ENCODE results near the gene COLEC11.

The COLEC11 gene

GRCh38 chr2:3584608-3585260, 10.2 kb upstream of the COLEC11 start:
- no peak overlapping the region for H3K4me3 ChIP-seq (ENCODE audit: insufficient read depth, low read depth, low read length)
- no peaks in the 10 kb centered on the region for H3K27me3 ChIP-seq (ENCODE audit: control insufficient read depth, insufficient read depth, low read length, poor library complexity, severe bottlenecking)
- 65 to 66% methylated on average over 3 of the region's 4 CpGs for WGBS, 2 experiments
- H3K9me3 ChIP-seq (ENCODE audit: control insufficient read depth, low read length) = no peaks in the 10 kb centered on the region
- H3K27ac ChIP-seq (ENCODE audit: insufficient read depth, low read depth, low read length, poor library complexity, severe bottlenecking) = no peak overlapping the region
- no peaks in the 10 kb centered on the region for H3K4me1 ChIP-seq (ENCODE audit: control insufficient read depth, insufficient read depth, low read length)
- peaks cover 23% of the 10 kb centered on the region for H3K36me3 ChIP-seq (ENCODE audit: control insufficient read depth, insufficient read depth, low read length)

- Histone ChIP-seq H3K4me3 (ENCODE audit: insufficient read depth, low read depth, low read length) (no peak overlapping the region), H3K4me1 (ENCODE audit: control insufficient read depth, insufficient read depth, low read length) (no peaks in the 10 kb centered on the region), H3K9me3 (ENCODE audit: control insufficient read depth, low read length) (no peaks in the 10 kb centered on the region), H3K27ac (ENCODE audit: insufficient read depth, low read depth, low read length, poor library complexity, severe bottlenecking) (no peak overlapping the region), H3K27me3 (ENCODE audit: control insufficient read depth, insufficient read depth, low read length, poor library complexity, severe bottlenecking) (no peaks in the 10 kb centered on the region), H3K36me3 (ENCODE audit: control insufficient read depth, insufficient read depth, low read length) (peaks cover 16% of the 10 kb centered on the region)
- WGBS, 2 experiments = 91 to 92% methylated on average over 29 of the region's 29 CpGs
These were observed 9.4 kb upstream of the COLEC11 start for GRCh38 chr2:3585261-3586109.

GRCh38 chr2:3586220-3586619, 8.7 kb upstream of the COLEC11 start:
- H3K27ac ChIP-seq (ENCODE audit: insufficient read depth, low read depth, low read length, poor library complexity, severe bottlenecking) = no peak overlapping the region
- no peak overlapping the region for H3K4me3 ChIP-seq (ENCODE audit: insufficient read depth, low read depth, low read length)
- WGBS, 2 experiments = 95 to 97% methylated on average over 16 of the region's 16 CpGs

GRCh38 chr2:3587021-3587420, 7.9 kb upstream of the COLEC11 start:
- 89 to 93% methylated on average over 5 of the region's 5 CpGs for WGBS, 2 experiments
- H3K9me3 ChIP-seq (ENCODE audit: control insufficient read depth, low read length) = no peaks in the 10 kb centered on the region
- no peak overlapping the region for H3K4me3 ChIP-seq (ENCODE audit: insufficient read depth, low read depth, low read length)
- H3K27me3 ChIP-seq (ENCODE audit: control insufficient read depth, insufficient read depth, low read length, poor library complexity, severe bottlenecking) = no peaks in the 10 kb centered on the region
- H3K4me1 ChIP-seq (ENCODE audit: control insufficient read depth, insufficient read depth, low read length) = no peaks in the 10 kb centered on the region
- H3K27ac ChIP-seq (ENCODE audit: insufficient read depth, low read depth, low read length, poor library complexity, severe bottlenecking) = no peak overlapping the region
- peaks cover 2% of the 10 kb centered on the region for H3K36me3 ChIP-seq (ENCODE audit: control insufficient read depth, insufficient read depth, low read length)

More at GRCh38 chr2:3586220-3586619, 8.7 kb upstream of the COLEC11 start:
- peaks cover 10% of the 10 kb centered on the region for H3K36me3 ChIP-seq (ENCODE audit: control insufficient read depth, insufficient read depth, low read length)
- H3K27me3 ChIP-seq (ENCODE audit: control insufficient read depth, insufficient read depth, low read length, poor library complexity, severe bottlenecking) = no peaks in the 10 kb centered on the region
- H3K9me3 ChIP-seq (ENCODE audit: control insufficient read depth, low read length) = no peaks in the 10 kb centered on the region
- no peaks in the 10 kb centered on the region for H3K4me1 ChIP-seq (ENCODE audit: control insufficient read depth, insufficient read depth, low read length)

- no peak overlapping the region for H3K27ac ChIP-seq (ENCODE audit: insufficient read depth, low read depth, low read length, poor library complexity, severe bottlenecking)
- H3K4me1 ChIP-seq (ENCODE audit: control insufficient read depth, insufficient read depth, low read length) = no peaks in the 10 kb centered on the region
- no peaks in the 10 kb centered on the region for H3K36me3 ChIP-seq (ENCODE audit: control insufficient read depth, insufficient read depth, low read length)
- WGBS, 2 experiments = 96 to 99% methylated on average over 6 of the region's 6 CpGs
- no peak overlapping the region for H3K4me3 ChIP-seq (ENCODE audit: insufficient read depth, low read depth, low read length)
- no peaks in the 10 kb centered on the region for H3K9me3 ChIP-seq (ENCODE audit: control insufficient read depth, low read length)
- no peaks in the 10 kb centered on the region for H3K27me3 ChIP-seq (ENCODE audit: control insufficient read depth, insufficient read depth, low read length, poor library complexity, severe bottlenecking)
These were observed 7.5 kb upstream of the COLEC11 start for GRCh38 chr2:3587432-3587831.

GRCh38 chr2:3588084-3588483, 6.8 kb upstream of the COLEC11 start:
- Histone ChIP-seq H3K4me1 (ENCODE audit: control insufficient read depth, insufficient read depth, low read length) (no peaks in the 10 kb centered on the region), H3K9me3 (ENCODE audit: control insufficient read depth, low read length) (no peaks in the 10 kb centered on the region), H3K36me3 (ENCODE audit: control insufficient read depth, insufficient read depth, low read length) (no peaks in the 10 kb centered on the region), H3K27ac (ENCODE audit: insufficient read depth, low read depth, low read length, poor library complexity, severe bottlenecking) (no peak overlapping the region), H3K4me3 (ENCODE audit: insufficient read depth, low read depth, low read length) (no peak overlapping the region), H3K27me3 (ENCODE audit: control insufficient read depth, insufficient read depth, low read length, poor library complexity, severe bottlenecking) (no peaks in the 10 kb centered on the region)
- 92 to 93% methylated on average over 7 of the region's 7 CpGs for WGBS, 2 experiments

- 91 to 92% methylated on average over 11 of the region's 11 CpGs for WGBS, 2 experiments
- H3K27ac ChIP-seq (ENCODE audit: insufficient read depth, low read depth, low read length, poor library complexity, severe bottlenecking) = no peak overlapping the region
- H3K4me3 ChIP-seq (ENCODE audit: insufficient read depth, low read depth, low read length) = no peak overlapping the region
- H3K27me3 ChIP-seq (ENCODE audit: control insufficient read depth, insufficient read depth, low read length, poor library complexity, severe bottlenecking) = no peaks in the 10 kb centered on the region
- H3K36me3 ChIP-seq (ENCODE audit: control insufficient read depth, insufficient read depth, low read length) = no peaks in the 10 kb centered on the region
- no peaks in the 10 kb centered on the region for H3K4me1 ChIP-seq (ENCODE audit: control insufficient read depth, insufficient read depth, low read length)
- H3K9me3 ChIP-seq (ENCODE audit: control insufficient read depth, low read length) = no peaks in the 10 kb centered on the region
These were observed 5.8 kb upstream of the COLEC11 start for GRCh38 chr2:3589086-3589485.

GRCh38 chr2:3595404-3595803, 492 bp downstream of the COLEC11 start:
- H3K36me3 ChIP-seq (ENCODE audit: control insufficient read depth, insufficient read depth, low read length) = no peaks in the 10 kb centered on the region
- no peak overlapping the region for H3K27ac ChIP-seq (ENCODE audit: insufficient read depth, low read depth, low read length, poor library complexity, severe bottlenecking)
- H3K27me3 ChIP-seq (ENCODE audit: control insufficient read depth, insufficient read depth, low read length, poor library complexity, severe bottlenecking) = no peaks in the 10 kb centered on the region
- H3K9me3 ChIP-seq (ENCODE audit: control insufficient read depth, low read length) = no peaks in the 10 kb centered on the region
- no peaks in the 10 kb centered on the region for H3K4me1 ChIP-seq (ENCODE audit: control insufficient read depth, insufficient read depth, low read length)
- WGBS, 2 experiments = 95% methylated on average over 11 of the region's 11 CpGs
- no peak overlapping the region for H3K4me3 ChIP-seq (ENCODE audit: insufficient read depth, low read depth, low read length)

GRCh38 chr2:3595985-3596384, 1.1 kb downstream of the COLEC11 start:
- Histone ChIP-seq H3K4me1 (ENCODE audit: control insufficient read depth, insufficient read depth, low read length) (no peaks in the 10 kb centered on the region), H3K27ac (ENCODE audit: insufficient read depth, low read depth, low read length, poor library complexity, severe bottlenecking) (no peak overlapping the region), H3K4me3 (ENCODE audit: insufficient read depth, low read depth, low read length) (no peak overlapping the region), H3K9me3 (ENCODE audit: control insufficient read depth, low read length) (no peaks in the 10 kb centered on the region), H3K36me3 (ENCODE audit: control insufficient read depth, insufficient read depth, low read length) (no peaks in the 10 kb centered on the region), H3K27me3 (ENCODE audit: control insufficient read depth, insufficient read depth, low read length, poor library complexity, severe bottlenecking) (no peaks in the 10 kb centered on the region)
- WGBS, 2 experiments = 94% methylated on average over 6 of the region's 6 CpGs

GRCh38 chr2:3596901-3597417, 2.0 kb downstream of the COLEC11 start:
- no peaks in the 10 kb centered on the region for H3K4me1 ChIP-seq (ENCODE audit: control insufficient read depth, insufficient read depth, low read length)
- WGBS, 2 experiments = 92 to 94% methylated on average over 16 of the region's 16 CpGs
- no peaks in the 10 kb centered on the region for H3K27me3 ChIP-seq (ENCODE audit: control insufficient read depth, insufficient read depth, low read length, poor library complexity, severe bottlenecking)
- no peaks in the 10 kb centered on the region for H3K36me3 ChIP-seq (ENCODE audit: control insufficient read depth, insufficient read depth, low read length)
- H3K4me3 ChIP-seq (ENCODE audit: insufficient read depth, low read depth, low read length) = no peak overlapping the region
- H3K9me3 ChIP-seq (ENCODE audit: control insufficient read depth, low read length) = no peaks in the 10 kb centered on the region
- no peak overlapping the region for H3K27ac ChIP-seq (ENCODE audit: insufficient read depth, low read depth, low read length, poor library complexity, severe bottlenecking)

Measured in ectodermal cell (in vitro differentiated cells).